ENCODE results near the gene KRTAP25-1.

GRCh38 chr21:30257773-30258172 is 31.5 kb downstream of the KRTAP25-1 start:
- TF ChIP-seq POLR2AphosphoS5 (IDR thresholded peaks at IDR 0.05; ENCODE audit: borderline replicate concordance, low read depth, low read length), result no peak
- TF ChIP-seq EZH2 (IDR thresholded peaks at IDR 0.05), result no peak

Measured in SK-N-MC (cell line).